Testis (tissue), 2 donors: ENCODE results near the gene CDK11B.

Experiments used
- POLR2A ChIP-seq: fragments of 450-650 bp; IDR thresholded peaks from one replicate; pipeline ENCODE4 v1.6.1; 2017; ENCODE audit warnings: antibody characterized with exemption, mild to moderate bottlenecking, moderate library complexity
- TF ChIP-seq, protein P1 (sequence below), 3 experiments: fragments of 450-650 bp in 2 of 3; fragments of 200-600 bp in 1 of 3; sonication (generic) in 1 of 3; IDR thresholded peaks; one replicate each; pipeline ENCODE4 v1.5.1; 2016 to 2019; ENCODE audit warnings: antibody characterized with exemption in 3 of 3, mild to moderate bottlenecking in 2 of 3, moderate library complexity in 1 of 3

DNA sequence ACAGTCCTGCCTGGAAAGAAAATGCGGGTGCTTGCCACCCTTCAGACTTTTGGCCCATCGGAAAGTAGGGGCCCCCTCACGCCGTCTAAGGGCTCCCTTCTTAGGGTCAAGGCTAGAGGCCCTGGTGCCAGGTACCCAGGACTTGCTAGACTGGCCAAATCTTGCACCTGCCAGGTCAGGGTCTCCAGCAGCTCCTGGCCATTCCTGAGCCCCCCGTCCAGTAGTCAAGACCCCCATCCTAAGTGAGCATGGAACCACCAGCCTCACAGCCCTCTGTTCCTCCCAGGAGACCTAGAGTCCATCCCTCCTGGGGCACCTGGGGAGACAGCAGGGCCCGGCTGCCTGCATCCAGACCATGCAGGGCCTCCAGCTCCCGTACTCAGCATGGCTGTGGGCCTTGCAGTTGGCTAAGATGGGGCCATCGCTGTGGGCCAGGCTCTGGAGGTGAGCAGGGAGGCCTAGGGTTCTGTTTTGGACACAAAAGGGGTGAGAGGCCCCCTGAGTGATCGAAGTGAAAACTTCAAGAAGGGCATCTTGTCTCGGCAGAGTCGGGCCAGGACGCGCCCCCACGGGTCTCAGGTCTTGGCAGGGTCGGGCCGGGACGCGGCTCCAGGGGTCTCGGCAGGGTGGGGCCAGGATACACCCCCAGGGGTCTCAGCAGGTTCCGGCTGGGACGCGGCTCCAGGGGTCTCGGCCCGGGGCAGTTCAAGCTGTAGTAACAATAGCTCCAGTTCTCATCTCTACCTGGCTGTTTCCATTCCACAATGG lies 64.8 kb downstream of the CDK11B start:
- TF ChIP-seq, protein P1, sequence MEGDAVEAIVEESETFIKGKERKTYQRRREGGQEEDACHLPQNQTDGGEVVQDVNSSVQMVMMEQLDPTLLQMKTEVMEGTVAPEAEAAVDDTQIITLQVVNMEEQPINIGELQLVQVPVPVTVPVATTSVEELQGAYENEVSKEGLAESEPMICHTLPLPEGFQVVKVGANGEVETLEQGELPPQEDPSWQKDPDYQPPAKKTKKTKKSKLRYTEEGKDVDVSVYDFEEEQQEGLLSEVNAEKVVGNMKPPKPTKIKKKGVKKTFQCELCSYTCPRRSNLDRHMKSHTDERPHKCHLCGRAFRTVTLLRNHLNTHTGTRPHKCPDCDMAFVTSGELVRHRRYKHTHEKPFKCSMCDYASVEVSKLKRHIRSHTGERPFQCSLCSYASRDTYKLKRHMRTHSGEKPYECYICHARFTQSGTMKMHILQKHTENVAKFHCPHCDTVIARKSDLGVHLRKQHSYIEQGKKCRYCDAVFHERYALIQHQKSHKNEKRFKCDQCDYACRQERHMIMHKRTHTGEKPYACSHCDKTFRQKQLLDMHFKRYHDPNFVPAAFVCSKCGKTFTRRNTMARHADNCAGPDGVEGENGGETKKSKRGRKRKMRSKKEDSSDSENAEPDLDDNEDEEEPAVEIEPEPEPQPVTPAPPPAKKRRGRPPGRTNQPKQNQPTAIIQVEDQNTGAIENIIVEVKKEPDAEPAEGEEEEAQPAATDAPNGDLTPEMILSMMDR (IDR thresholded peaks at IDR 0.05), result no peak
- TF ChIP-seq POLR2A, result no peak
